ENCODE results near the gene TMEM179B. TPM values are rescaled to one million over a fixed set of nuclear protein-coding genes. Genes with fewer than 3 reads are reported as not detected.

The TMEM179B gene
- total and polyA plus RNA-seq, 5 experiments from 2014 or later: 66.2 to 126 (median 109) TPM

DNA sequence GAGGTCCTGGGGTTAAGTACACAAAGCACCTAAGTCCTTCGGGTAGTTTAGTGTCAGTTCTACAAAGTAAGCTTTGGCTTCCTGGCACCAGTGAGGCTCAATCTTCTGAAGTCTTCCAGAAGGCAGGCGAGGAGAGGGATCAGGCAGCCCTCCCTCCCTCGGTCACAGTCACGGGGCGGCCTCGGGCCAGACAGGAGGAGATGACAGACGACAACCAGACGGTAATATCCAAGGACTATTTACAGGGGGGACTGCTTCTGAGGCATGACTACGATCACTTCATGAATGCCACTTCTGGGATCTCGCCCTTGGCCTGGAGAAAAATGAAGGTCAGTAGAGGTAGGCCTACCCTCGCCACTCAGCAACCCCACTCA lies 5.0 kb downstream of the TMEM179B start:
- Mint-ChIP-seq H3K27ac (peak overlapping the region; percentile 85 to 97 (median 95)), H3K36me3 (peaks cover 0 to 65% (median 19%) of the 10 kb centered on the region in 3 donors), H3K9me3 (no peaks in the 10 kb centered on the region), H3K4me1 (peaks cover 16 to 54% (median 47%) of the 10 kb centered on the region in 4 donors), H3K27me3 (no peaks in the 10 kb centered on the region), H3K4me3 (peak overlapping the region; percentile 83 to 96 (median 89))
- peak in 2 of 10 donors; percentile 18 to 42 for DNase-seq
- ATAC-seq: peak; percentile 7 to 9
- POLR2A ChIA-PET: interaction anchor here (0.7 to 12.0 kb wide), 16 partner anchors 8 to 237 kb away, joined by 3 to 314 read pairs (median 6); partner anchors contain the start of genes HNRNPUL2, NXF1, ROM1 and SLC3A2

DNA sequence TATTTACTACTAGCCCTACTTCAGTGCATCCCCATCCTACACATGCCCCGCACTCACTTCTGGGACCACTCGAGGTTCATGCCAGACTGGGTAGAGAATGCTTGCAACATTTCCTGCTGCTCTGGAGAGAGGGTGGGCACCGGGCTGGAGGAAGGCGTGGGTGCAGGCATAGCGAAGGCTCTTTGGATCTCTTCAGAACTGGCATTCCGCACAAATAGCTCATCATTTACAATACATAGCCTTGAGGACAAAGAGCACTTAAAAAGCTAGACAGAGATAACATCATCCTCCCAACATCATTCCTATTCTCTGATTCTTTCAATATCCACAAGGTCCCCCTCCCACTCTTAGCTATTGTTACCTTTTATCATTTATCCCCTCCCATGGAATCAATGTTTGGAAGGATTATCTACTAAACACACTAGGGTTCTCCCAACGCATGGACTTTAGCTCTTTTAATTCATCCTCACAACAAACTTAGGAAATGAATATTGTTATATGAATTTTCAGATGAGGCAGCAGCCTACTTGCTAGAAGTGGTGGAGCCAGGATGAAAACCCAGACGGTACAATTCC lies 7.1 kb downstream of the TMEM179B start:
- Mint-ChIP-seq H3K27ac (peak overlapping the region in 7 of 10 donors; percentile 3 to 75 (median 52)), H3K9me3 (no peaks in the 10 kb centered on the region), H3K27me3 (no peaks in the 10 kb centered on the region), H3K36me3 (peaks cover 0 to 81% (median 27%) of the 10 kb centered on the region in 3 donors), H3K4me1 (peaks cover 15 to 37% (median 35%) of the 10 kb centered on the region in 4 donors), H3K4me3 (peak overlapping the region in 2 of 10 donors; percentile 9 to 36)
- POLR2A ChIA-PET: interaction anchor here (0.7 to 12.0 kb wide), 8 partner anchors 10 to 67 kb away, joined by 3 to 314 read pairs (median 9); partner anchors contain the start of genes HNRNPUL2, NXF1, POLR2G and WDR74
- ATAC-seq (no peak), DNase-seq (no peak)

DNA sequence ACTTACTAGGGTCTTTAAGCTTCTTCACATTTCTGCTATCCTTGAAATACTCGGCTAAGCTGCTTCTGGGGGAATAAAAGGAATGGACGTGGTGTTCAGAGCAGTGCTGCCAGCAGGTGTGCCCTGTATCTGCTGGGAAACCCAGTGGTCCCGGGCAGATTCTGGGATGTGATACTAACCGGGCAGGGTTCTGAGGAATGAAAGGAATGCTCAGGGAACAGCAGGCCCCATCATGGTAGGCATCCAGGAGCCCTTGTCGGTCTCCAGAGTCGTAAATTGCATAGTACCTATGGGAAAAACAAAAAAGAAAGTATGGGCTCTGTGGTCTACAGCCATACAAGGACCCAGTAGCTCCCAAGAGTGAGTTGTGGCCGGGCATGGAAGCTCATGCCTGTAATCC lies 9.1 kb downstream of the TMEM179B start:
- H3K36me3 Mint-ChIP-seq: peaks cover 0 to 86% (median 28%) of the 10 kb centered on the region in 3 donors
- H3K9me3 Mint-ChIP-seq: no peaks in the 10 kb centered on the region
- H3K27me3 Mint-ChIP-seq: no peaks in the 10 kb centered on the region
- POLR2A ChIA-PET: interaction anchor here (0.6 to 3.2 kb wide), 8 partner anchors 8 to 131 kb away, joined by 3 to 23 read pairs (median 8); partner anchors contain the start of genes C11orf98, CSKMT, NXF1 and TMEM179B
- no peak for ATAC-seq
- peaks cover 12 to 18% (median 16%) of the 10 kb centered on the region in 4 donors for H3K4me1 Mint-ChIP-seq
- no peak for DNase-seq
- H3K27ac Mint-ChIP-seq: peak overlapping the region in 1 of 10 donors; percentile 20
- H3K4me3 Mint-ChIP-seq: no peak overlapping the region

DNA sequence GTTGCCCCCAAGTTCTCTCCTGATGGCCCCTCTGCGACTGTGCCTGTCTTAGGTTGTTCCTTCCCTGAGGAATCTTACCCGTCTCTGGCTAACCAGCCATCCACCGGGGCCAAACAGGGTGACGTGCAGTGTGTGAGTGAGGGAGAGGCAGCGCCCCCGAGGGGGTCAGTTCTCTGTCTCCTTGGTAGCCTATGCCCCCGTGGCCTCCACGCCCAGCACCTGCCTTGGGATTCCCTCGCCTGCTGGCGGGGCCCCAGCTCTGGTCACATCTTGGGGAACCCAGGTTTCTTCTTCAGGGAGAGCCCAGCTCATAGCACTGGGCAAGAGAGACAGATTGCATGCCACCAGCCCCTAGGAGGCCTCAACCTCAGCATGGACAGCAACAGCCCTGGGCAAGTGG lies 12.3 kb downstream of the TMEM179B start:
- Mint-ChIP-seq H3K36me3 (peaks cover 0 to 87% (median 28%) of the 10 kb centered on the region in 3 donors), H3K27me3 (no peaks in the 10 kb centered on the region), H3K4me3 (no peak overlapping the region), H3K9me3 (no peaks in the 10 kb centered on the region), H3K27ac (peak overlapping the region in 3 of 10 donors; percentile 21 to 58 (median 22)), H3K4me1 (peaks cover 14 to 23% (median 19%) of the 10 kb centered on the region in 4 donors)
- POLR2A ChIA-PET: interaction anchor here (1.9 to 2.5 kb wide), 2 partner anchors 9 to 82 kb away, joined by 6 to 9 read pairs; partner anchors contain the start of gene SLC3A2
- ATAC-seq: no peak
- no peak for DNase-seq

DNA sequence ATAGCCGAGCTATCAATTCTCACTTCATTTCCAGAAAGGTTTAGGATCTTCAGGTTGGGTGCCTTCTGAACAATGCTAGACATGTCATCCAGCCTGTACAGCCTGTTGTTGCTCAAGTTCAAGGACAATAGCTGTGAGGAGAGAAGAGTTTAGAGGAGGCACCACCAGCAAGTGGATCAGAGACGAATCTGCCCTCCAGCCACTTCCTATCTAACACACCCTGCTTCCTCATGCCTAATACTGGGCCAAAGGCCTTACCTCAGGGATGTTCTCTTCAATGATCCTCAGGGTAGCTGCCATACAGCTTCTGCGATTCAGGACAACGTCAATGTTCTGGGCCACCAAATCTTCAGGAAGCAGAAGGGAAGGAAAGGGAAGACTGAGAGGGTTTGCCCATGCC lies 13.9 kb downstream of the TMEM179B start:
- Mint-ChIP-seq H3K27me3 (no peaks in the 10 kb centered on the region), H3K9me3 (no peaks in the 10 kb centered on the region), H3K4me3 (peak overlapping the region in 1 of 10 donors; percentile 24), H3K4me1 (peaks cover 18 to 30% (median 26%) of the 10 kb centered on the region in 4 donors), H3K27ac (peak overlapping the region in 1 of 10 donors; percentile 25), H3K36me3 (peaks cover 0 to 73% (median 18%) of the 10 kb centered on the region in 3 donors)
- no peak for ATAC-seq
- POLR2A ChIA-PET: interaction anchor here (0.6 to 2.7 kb wide), 9 partner anchors 12 to 194 kb away, joined by 3 to 10 read pairs (median 4); partner anchors contain the start of genes SLC3A2, TEX54 and WDR74
- DNase-seq: no peak

DNA sequence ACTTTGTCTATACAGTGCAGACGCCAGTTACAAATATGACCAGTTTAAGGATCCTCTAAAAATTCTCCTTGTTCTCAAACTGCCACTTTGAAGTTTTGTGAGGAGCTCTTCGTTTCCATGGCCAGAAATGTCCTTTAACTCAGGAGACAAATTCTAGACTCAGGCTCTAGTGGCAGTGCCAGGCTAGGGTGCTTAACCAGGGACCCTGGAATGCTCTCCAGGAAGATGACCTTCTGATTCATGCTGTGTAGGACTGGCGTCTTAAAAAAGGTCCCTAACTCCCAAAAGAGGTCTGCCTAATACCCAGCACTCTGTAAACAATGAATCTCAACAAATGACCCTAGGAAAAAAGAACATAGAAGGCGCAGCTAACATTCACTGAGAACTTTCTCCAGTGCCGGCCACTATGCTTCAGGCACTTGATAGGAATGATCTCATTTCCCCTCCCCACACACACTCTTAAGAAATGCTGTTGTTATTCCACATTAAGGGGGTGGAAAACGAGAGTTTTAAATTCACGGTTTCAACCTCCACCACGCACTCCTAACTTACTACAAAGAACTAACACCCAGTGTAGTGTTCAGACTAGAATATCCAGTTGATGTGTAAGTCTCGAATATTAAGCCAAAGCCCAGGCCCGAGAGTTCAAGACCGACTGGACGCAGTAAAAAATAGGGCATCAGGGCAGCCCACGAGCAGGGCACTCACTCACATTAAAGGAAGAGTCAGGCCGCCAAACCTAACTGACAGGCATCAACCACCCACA lies 17.3 kb downstream of the TMEM179B start:
- DNase-seq (no peak), ATAC-seq (peak in 1 of 2 donors; percentile 0)
- Mint-ChIP-seq H3K27me3 (no peaks in the 10 kb centered on the region), H3K27ac (peak overlapping the region; percentile 93 to 100 (median 96)), H3K4me1 (peaks cover 14 to 40% (median 29%) of the 10 kb centered on the region in 4 donors), H3K4me3 (peak overlapping the region; percentile 93 to 100 (median 99)), H3K36me3 (peaks cover 0 to 42% (median 6%) of the 10 kb centered on the region in 3 donors), H3K9me3 (no peaks in the 10 kb centered on the region)
- POLR2A ChIA-PET: interaction anchor here (0.7 to 5.3 kb wide), 14 partner anchors 9 to 133 kb away, joined by 3 to 48 read pairs (median 4); partner anchors contain the start of genes SLC3A2, STX5, TAF6L and TEX54

DNA sequence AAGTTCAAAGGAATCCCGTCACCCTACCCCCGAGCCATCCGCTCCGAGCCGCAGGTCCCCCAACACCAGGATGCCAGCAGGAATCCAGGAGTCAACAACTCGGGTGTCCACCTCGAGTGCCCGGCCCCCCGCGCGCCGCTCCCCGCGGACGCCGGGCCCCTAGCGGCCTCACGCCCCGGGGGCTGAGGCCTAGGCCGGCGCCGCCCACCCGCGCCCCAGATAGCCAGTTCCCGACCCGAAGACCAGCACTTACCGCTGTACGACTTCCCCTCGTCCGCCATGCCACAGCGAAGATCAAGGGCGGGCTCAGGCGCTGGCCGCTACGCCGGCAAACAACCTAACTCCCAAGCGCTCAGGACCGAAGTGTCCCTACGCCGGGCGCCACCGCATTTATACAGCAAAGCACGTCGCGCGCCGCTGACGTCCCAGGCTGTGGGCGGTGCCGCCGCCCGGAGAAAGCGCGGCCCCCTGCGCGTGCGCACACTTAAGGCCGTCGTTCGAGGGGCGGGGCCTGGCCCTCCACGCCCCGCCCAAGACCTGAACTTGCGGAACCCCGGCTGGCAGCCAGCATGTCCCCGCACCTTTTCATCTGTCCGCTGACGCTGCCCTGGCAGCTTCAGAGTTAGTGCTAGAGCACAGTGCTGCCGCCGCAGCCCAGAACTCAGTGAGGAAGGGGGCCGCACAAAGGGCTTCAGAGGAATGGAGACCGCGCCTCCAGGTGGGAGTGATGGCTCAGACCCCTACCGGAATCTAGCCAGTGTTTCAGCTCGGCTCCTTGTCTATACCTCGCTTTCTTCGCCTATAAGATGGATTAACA lies 18.1 kb downstream of the TMEM179B start, which contains the start of gene NXF1:
TSS of gene NXF1 (minus strand) at position 365 of the 817 bp plus-strand sequence. CDS start at position 281, 84 bp downstream.
- Mint-ChIP-seq H3K9me3 (no peaks in the 10 kb centered on the region), H3K4me1 (peaks cover 11 to 40% (median 29%) of the 10 kb centered on the region in 4 donors), H3K27me3 (no peaks in the 10 kb centered on the region), H3K4me3 (peak within 1 kb of the TSS; percentile 93 to 100 (median 99)), H3K36me3 (peaks cover 0 to 34% (median 6%) of the 10 kb centered on the region in 3 donors), H3K27ac (peak within 1 kb of the TSS; percentile 94 to 100 (median 98))
- ATAC-seq (peak; percentile 85 to 86), DNase-seq (peak; percentile 90 to 98 (median 97))
- POLR2A ChIA-PET: interaction anchor here (0.5 to 5.3 kb wide), 27 partner anchors 10 to 204 kb away, joined by 3 to 48 read pairs (median 5); partner anchors contain the start of genes BSCL2, C11orf98, CSKMT and GNG3

DNA sequence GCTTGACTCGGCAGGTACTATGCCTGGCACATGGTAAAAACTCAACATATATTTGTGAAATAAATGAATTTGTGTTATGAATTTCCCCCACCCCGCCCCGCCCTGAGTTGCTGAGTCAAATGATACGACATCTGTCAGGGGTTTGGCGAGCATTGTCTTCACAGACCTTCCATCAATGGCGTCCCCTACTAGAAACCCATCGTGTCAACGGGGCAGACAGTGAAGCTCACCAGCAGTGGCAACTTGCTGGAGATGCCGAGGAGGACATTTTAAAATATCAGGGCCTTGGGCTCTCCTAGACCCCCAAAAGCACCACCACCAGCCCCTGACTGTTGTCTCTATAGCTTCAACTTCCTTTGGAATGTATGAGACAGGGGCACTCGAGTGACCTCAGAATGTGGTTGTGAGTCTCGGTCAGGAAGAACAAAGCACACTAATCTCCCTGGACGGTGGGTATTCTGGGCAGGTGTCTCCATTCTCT lies 18.8 kb downstream of the TMEM179B start:
- peak overlapping the region; percentile 94 to 100 (median 98) for H3K27ac Mint-ChIP-seq
- ATAC-seq: peak; percentile 7 to 8
- no peaks in the 10 kb centered on the region for H3K27me3 Mint-ChIP-seq
- DNase-seq: peak in 1 of 10 donors; percentile 7
- H3K36me3 Mint-ChIP-seq: peaks cover 0 to 30% (median 6%) of the 10 kb centered on the region in 3 donors
- peaks cover 11 to 40% (median 29%) of the 10 kb centered on the region in 4 donors for H3K4me1 Mint-ChIP-seq
- POLR2A ChIA-PET: interaction anchor here (0.5 to 5.3 kb wide), 23 partner anchors 10 to 205 kb away, joined by 3 to 48 read pairs (median 4); partner anchors contain the start of genes BSCL2, C11orf98, CSKMT and GNG3
- no peaks in the 10 kb centered on the region for H3K9me3 Mint-ChIP-seq
- peak overlapping the region; percentile 93 to 100 (median 99) for H3K4me3 Mint-ChIP-seq

DNA sequence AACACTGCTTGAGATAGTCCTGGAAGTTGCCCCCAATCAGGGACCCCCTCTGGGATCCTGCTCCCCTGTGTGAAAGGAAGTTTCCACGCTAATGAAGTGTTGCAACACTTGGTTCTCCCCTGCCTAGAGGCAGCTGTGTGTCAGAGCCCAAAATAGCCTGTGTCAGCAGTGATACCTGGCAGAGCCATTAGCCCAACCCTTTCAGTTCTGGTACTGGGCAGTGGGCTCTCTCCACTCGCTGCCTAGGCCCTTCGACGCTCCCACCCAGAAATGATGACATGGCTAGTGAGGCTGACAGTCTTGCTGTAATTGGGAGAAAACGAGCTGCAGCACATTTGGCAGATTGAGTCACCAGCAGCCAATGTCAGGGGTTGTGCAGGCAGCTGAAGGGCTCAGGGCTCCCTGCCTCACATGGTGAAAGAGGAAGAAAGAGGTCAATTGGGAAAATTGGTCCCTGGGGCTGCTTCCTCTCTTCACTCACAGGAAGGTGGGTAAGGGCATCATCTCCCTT lies 19.5 kb downstream of the TMEM179B start:
- H3K27ac Mint-ChIP-seq: peak overlapping the region in 7 of 10 donors; percentile 41 to 100 (median 97)
- no peaks in the 10 kb centered on the region for H3K27me3 Mint-ChIP-seq
- peaks cover 12 to 40% (median 28%) of the 10 kb centered on the region in 4 donors for H3K4me1 Mint-ChIP-seq
- peak overlapping the region in 6 of 10 donors; percentile 94 to 100 (median 100) for H3K4me3 Mint-ChIP-seq
- no peak for DNase-seq
- peaks cover 0 to 24% (median 4%) of the 10 kb centered on the region in 3 donors for H3K36me3 Mint-ChIP-seq
- POLR2A ChIA-PET: interaction anchor here (0.9 to 5.3 kb wide), 16 partner anchors 9 to 127 kb away, joined by 3 to 48 read pairs (median 10); partner anchors contain the start of genes BSCL2, GNG3, HNRNPUL2 and POLR2G
- H3K9me3 Mint-ChIP-seq: no peaks in the 10 kb centered on the region
- ATAC-seq: no peak

DNA sequence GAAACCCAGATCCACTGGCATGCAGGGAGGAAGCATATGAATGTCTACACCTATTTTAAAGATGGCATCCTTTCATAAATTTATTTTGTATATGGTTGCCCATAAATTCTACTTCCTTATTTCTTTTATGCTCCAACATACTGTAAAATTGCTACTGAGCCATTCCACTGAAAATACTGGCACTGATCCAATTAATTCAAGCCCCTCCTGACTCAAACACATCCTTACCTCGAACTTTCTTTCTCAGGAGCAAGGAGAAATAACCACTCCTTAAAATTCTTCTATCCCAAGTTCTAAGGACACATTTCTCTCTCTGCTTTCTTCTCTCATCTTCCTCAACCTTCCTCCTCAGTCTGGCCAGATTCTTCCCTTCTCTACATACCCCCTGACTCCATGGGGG lies 23.5 kb downstream of the TMEM179B start:
- ATAC-seq: no peak
- H3K27ac Mint-ChIP-seq: peak overlapping the region in 6 of 10 donors; percentile 6 to 83 (median 41)
- peaks cover 1 to 14% (median 6%) of the 10 kb centered on the region in 4 donors for H3K4me1 Mint-ChIP-seq
- peaks cover 0 to 14% (median 0%) of the 10 kb centered on the region in 3 donors for H3K36me3 Mint-ChIP-seq
- no peak for DNase-seq
- H3K27me3 Mint-ChIP-seq: no peaks in the 10 kb centered on the region
- POLR2A ChIA-PET: interaction anchor here (0.7 to 1.0 kb wide), 4 partner anchors 14 to 1964 kb away, joined by 4 to 5 read pairs (median 5); no protein-coding TSS in a partner anchor
- no peaks in the 10 kb centered on the region for H3K9me3 Mint-ChIP-seq
- H3K4me3 Mint-ChIP-seq: no peak overlapping the region

DNA sequence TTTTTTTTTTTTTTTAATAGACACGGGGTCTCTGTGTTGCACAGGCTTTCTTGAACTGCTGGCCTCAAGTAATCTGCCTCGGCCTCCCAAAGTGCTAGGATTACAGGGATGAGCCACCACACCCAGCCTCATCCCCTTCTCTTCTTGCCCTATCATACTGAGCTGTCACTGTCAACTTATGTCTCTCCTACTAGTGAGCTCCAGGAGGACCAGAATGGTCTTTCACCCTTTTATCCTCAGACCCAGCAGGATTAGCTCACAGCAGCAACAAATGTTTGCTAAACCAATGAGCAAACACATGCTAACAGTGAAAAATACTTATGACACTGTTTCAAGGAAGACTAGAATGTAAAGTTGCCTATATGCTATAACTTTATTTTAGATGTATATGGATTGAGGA lies 24.5 kb downstream of the TMEM179B start:
- POLR2A ChIA-PET: interaction anchor here (0.7 to 1.0 kb wide), 7 partner anchors 14 to 1963 kb away, joined by 3 to 7 read pairs (median 5); no protein-coding TSS in a partner anchor

More for the DNA sequence above, 24.5 kb downstream of the TMEM179B start:
- peaks cover 0 to 22% (median 0%) of the 10 kb centered on the region in 3 donors for H3K36me3 Mint-ChIP-seq
- H3K4me3 Mint-ChIP-seq: no peak overlapping the region
- DNase-seq: no peak
- H3K9me3 Mint-ChIP-seq: no peaks in the 10 kb centered on the region
- H3K27me3 Mint-ChIP-seq: no peaks in the 10 kb centered on the region
- H3K27ac Mint-ChIP-seq: peak overlapping the region in 5 of 10 donors; percentile 29 to 60 (median 37)
- peaks cover 0 to 6% (median 1%) of the 10 kb centered on the region in 4 donors for H3K4me1 Mint-ChIP-seq
- ATAC-seq: no peak

Measured in naive thymus-derived CD8-positive, alpha-beta T cell (primary cell).